ENCODE data around the gene TMC1. TPM values are rescaled to one million over a fixed set of nuclear protein-coding genes. Genes with fewer than 3 reads are reported as not detected.

TMC1 gene
- total RNA-seq, 1 donor from 2014 or later, result not detected

- Mint-ChIP-seq H3K4me3 (no peak overlapping the region), H3K9me3 (peaks cover 32% of the 10 kb centered on the region), H3K36me3 (peaks cover 11% of the 10 kb centered on the region), H3K4me1 (peaks cover 38% of the 10 kb centered on the region), H3K27me3 (ENCODE audit: insufficient read depth, low read depth) (peaks cover 3% of the 10 kb centered on the region), H3K27ac (peak overlapping the region; percentile 99)
- DNase-seq (ENCODE audit: low spot score), result no peak
- H3K79me2 ChIP-seq (ENCODE audit: low read depth), result no peaks in the 10 kb centered on the region
- peak overlapping the region; percentile 57 for H2AFZ ChIP-seq (replicated peaks)
- TF ChIP-seq, protein P1, sequence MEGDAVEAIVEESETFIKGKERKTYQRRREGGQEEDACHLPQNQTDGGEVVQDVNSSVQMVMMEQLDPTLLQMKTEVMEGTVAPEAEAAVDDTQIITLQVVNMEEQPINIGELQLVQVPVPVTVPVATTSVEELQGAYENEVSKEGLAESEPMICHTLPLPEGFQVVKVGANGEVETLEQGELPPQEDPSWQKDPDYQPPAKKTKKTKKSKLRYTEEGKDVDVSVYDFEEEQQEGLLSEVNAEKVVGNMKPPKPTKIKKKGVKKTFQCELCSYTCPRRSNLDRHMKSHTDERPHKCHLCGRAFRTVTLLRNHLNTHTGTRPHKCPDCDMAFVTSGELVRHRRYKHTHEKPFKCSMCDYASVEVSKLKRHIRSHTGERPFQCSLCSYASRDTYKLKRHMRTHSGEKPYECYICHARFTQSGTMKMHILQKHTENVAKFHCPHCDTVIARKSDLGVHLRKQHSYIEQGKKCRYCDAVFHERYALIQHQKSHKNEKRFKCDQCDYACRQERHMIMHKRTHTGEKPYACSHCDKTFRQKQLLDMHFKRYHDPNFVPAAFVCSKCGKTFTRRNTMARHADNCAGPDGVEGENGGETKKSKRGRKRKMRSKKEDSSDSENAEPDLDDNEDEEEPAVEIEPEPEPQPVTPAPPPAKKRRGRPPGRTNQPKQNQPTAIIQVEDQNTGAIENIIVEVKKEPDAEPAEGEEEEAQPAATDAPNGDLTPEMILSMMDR (IDR thresholded peaks at IDR 0.05), result no peak
- H3K4me1 ChIP-seq, result peaks cover 18% of the 10 kb centered on the region
- no peaks in the 10 kb centered on the region for H3K36me3 ChIP-seq
- H3K4me3 ChIP-seq, result no peak overlapping the region
- no peaks in the 10 kb centered on the region for H3K27me3 ChIP-seq
- H3K4me2 ChIP-seq, result peak overlapping the region; percentile 66
- peak overlapping the region; percentile 40 for H3K27ac ChIP-seq
- H3K9ac ChIP-seq, result no peak overlapping the region
- H4K20me1 ChIP-seq (ENCODE audit: low read depth), result no peaks in the 10 kb centered on the region
- no peaks in the 10 kb centered on the region for H3K9me3 ChIP-seq (ENCODE audit: low read depth)
- H3F3A ChIP-seq (ENCODE audit: low read depth), result peaks cover 16% of the 10 kb centered on the region
Observed at GRCh38 chr9:72627956-72628540, 106.6 kb downstream of the TMC1 start.

DNA sequence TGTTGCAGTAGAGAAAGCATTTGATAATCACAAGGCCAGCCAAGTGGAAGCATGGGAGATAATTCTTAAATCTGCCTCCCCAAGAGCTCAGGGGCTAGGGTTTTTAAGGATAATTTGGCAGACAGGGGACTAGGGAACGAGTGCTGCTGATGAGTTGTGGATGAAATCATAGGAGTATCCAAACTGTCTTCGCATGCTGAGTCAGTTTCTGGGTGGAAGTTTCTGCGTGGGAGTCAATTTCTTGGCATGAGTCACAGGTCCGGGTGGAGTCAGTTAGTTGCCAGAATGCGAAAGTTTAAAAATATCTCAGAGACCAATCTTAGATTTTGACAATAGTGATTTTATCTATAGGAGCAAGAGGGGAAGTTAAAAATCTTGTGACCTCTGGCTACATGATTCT is 112.6 kb downstream of the TMC1 start:
- peaks cover 2% of the 10 kb centered on the region for H3K27me3 Mint-ChIP-seq (ENCODE audit: insufficient read depth, low read depth)

DNA sequence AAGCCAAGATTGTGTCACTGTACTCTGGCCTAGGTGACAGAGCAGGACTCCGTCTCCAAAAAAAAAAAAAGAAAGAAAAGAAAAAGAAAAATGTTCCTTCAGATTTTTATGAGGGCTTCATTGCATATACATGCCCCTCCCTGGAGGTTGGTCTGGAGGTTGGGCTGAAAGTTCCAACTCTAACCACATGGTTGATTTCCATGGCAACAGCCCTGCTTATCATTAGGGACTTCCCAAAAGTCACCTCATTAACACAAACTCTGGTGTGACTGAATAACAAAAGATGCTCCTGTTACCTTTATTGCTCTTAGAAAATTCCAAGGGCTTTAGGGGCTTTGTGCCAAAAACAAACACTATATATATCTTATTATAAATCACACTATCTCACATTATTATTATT is 113.8 kb downstream of the TMC1 start:
- peaks cover 2% of the 10 kb centered on the region for H3K27me3 Mint-ChIP-seq (ENCODE audit: insufficient read depth, low read depth)
- peaks cover 24% of the 10 kb centered on the region for H3K9me3 Mint-ChIP-seq
- no peak overlapping the region for H3K27ac Mint-ChIP-seq
- Histone ChIP-seq H3K4me2 (no peak overlapping the region), H3K4me3 (no peak overlapping the region), H4K20me1 (ENCODE audit: low read depth) (no peaks in the 10 kb centered on the region), H3K9me3 (ENCODE audit: low read depth) (no peaks in the 10 kb centered on the region), H2AFZ (replicated peaks) (no peak overlapping the region), H3K4me1 (peaks cover 7% of the 10 kb centered on the region), H3K36me3 (no peaks in the 10 kb centered on the region), H3K27ac (no peak overlapping the region), H3K79me2 (ENCODE audit: low read depth) (no peaks in the 10 kb centered on the region), H3K27me3 (no peaks in the 10 kb centered on the region), H3F3A (ENCODE audit: low read depth) (no peaks in the 10 kb centered on the region), H3K9ac (no peak overlapping the region)
- DNase-seq (ENCODE audit: low spot score), result peak; percentile 27
- no peak for TF ChIP-seq EZH2 (IDR thresholded peaks at IDR 0.05)
- no peak for TF ChIP-seq EZH2phosphoT487 (IDR thresholded peaks at IDR 0.05)
- TF ChIP-seq, protein P1 (IDR thresholded peaks at IDR 0.05), result no peak
- H3K4me1 Mint-ChIP-seq, result peaks cover 9% of the 10 kb centered on the region
- no peak overlapping the region for H3K4me3 Mint-ChIP-seq
- H3K36me3 Mint-ChIP-seq, result peaks cover 5% of the 10 kb centered on the region

More for the DNA sequence above, 112.6 kb downstream of the TMC1 start:
- Histone ChIP-seq H3K9me3 (ENCODE audit: low read depth) (no peaks in the 10 kb centered on the region), H3K9ac (no peak overlapping the region), H3K27me3 (no peaks in the 10 kb centered on the region), H3K4me2 (no peak overlapping the region), H3K4me1 (peaks cover 7% of the 10 kb centered on the region), H3K36me3 (no peaks in the 10 kb centered on the region), H3K79me2 (ENCODE audit: low read depth) (no peaks in the 10 kb centered on the region), H3K27ac (no peak overlapping the region), H3F3A (ENCODE audit: low read depth) (no peaks in the 10 kb centered on the region), H2AFZ (replicated peaks) (no peak overlapping the region), H4K20me1 (ENCODE audit: low read depth) (no peaks in the 10 kb centered on the region), H3K4me3 (no peak overlapping the region)
- H3K27ac Mint-ChIP-seq, result no peak overlapping the region
- TF ChIP-seq, protein P1 (IDR thresholded peaks at IDR 0.05), result no peak
- TF ChIP-seq EZH2phosphoT487 (IDR thresholded peaks at IDR 0.05) (no peak), EZH2 (IDR thresholded peaks at IDR 0.05) (no peak)
- no peak overlapping the region for H3K4me3 Mint-ChIP-seq
- peaks cover 11% of the 10 kb centered on the region for H3K4me1 Mint-ChIP-seq
- no peak for DNase-seq (ENCODE audit: low spot score)
- peaks cover 24% of the 10 kb centered on the region for H3K9me3 Mint-ChIP-seq
- peaks cover 5% of the 10 kb centered on the region for H3K36me3 Mint-ChIP-seq

Data from neural progenitor cell (in vitro differentiated cells).